Nephron progenitor cell (in vitro differentiated cells): ENCODE measurements around the gene TMEM203.

Experiments
- DNase-seq: peaks from one replicate; pipeline ENCODE4 v3.0.0; 2021
- H3K27ac Mint-ChIP-seq: 2 replicates; pipeline ENCODE4 v1.8.0; 2021; ENCODE audit warnings: mild to moderate bottlenecking, moderate library complexity, mixed read lengths
- H3K27me3 Mint-ChIP-seq: 2 replicates; pipeline ENCODE4 v1.8.0; 2021; ENCODE audit warnings: mild to moderate bottlenecking, low read depth, mixed read lengths; ENCODE audit not compliant: poor library complexity
- H3K36me3 Mint-ChIP-seq: 2 replicates; pipeline ENCODE4 v1.8.0; 2021; ENCODE audit warnings: low read depth, mixed read lengths
- H3K4me1 Mint-ChIP-seq: 2 replicates; pipeline ENCODE4 v1.8.0; 2021; ENCODE audit warnings: mixed read lengths
- H3K4me3 Mint-ChIP-seq: 2 replicates; pipeline ENCODE4 v1.8.0; 2021; ENCODE audit warnings: mild to moderate bottlenecking, moderate library complexity, mixed read lengths
- H3K9me3 Mint-ChIP-seq: 2 replicates; pipeline ENCODE4 v1.8.0; 2021; ENCODE audit warnings: mild to moderate bottlenecking, moderate library complexity, mixed read lengths
- CTCF ChIP-seq: fragments of 200-600 bp; sonication (generic); IDR thresholded peaks from 2 replicates; pipeline ENCODE4 v1.5.0; 2021; ENCODE audit warnings: antibody characterized with exemption

The TMEM203 gene

GRCh38 chr9:137214620-137215019 is 9.2 kb upstream of the TMEM203 start:
- peaks cover 9% of the 10 kb centered on the region for H3K4me1 Mint-ChIP-seq
- no peak overlapping the region for H3K27ac Mint-ChIP-seq
- TF ChIP-seq CTCF: no peak
- H3K27me3 Mint-ChIP-seq: no peaks in the 10 kb centered on the region
- no peak overlapping the region for H3K4me3 Mint-ChIP-seq
- H3K36me3 Mint-ChIP-seq: peaks cover 4% of the 10 kb centered on the region
- DNase-seq: no peak
- no peaks in the 10 kb centered on the region for H3K9me3 Mint-ChIP-seq

- H3K27ac Mint-ChIP-seq: peak overlapping the region; percentile 46
- no peak overlapping the region for H3K4me3 Mint-ChIP-seq
- no peak for DNase-seq
Measured at GRCh38 chr9:137213160-137214060, 8.0 kb upstream of the TMEM203 start.

GRCh38 chr9:137212520-137212919 is 7.1 kb upstream of the TMEM203 start:
- no peaks in the 10 kb centered on the region for H3K27me3 Mint-ChIP-seq
- no peak overlapping the region for H3K4me3 Mint-ChIP-seq
- peaks cover 8% of the 10 kb centered on the region for H3K36me3 Mint-ChIP-seq
- no peak overlapping the region for H3K27ac Mint-ChIP-seq
- TF ChIP-seq CTCF: no peak
- no peak for DNase-seq
- H3K4me1 Mint-ChIP-seq: peaks cover 7% of the 10 kb centered on the region
- H3K9me3 Mint-ChIP-seq: no peaks in the 10 kb centered on the region

More at GRCh38 chr9:137213160-137214060, 8.0 kb upstream of the TMEM203 start:
- Mint-ChIP-seq H3K27me3 (no peaks in the 10 kb centered on the region), H3K4me1 (peaks cover 5% of the 10 kb centered on the region), H3K36me3 (peaks cover 4% of the 10 kb centered on the region), H3K9me3 (no peaks in the 10 kb centered on the region)
- no peak for TF ChIP-seq CTCF

- no peak overlapping the region for H3K27ac Mint-ChIP-seq
- DNase-seq: no peak
- H3K4me3 Mint-ChIP-seq: no peak overlapping the region
- no peak for TF ChIP-seq CTCF
- H3K36me3 Mint-ChIP-seq: peaks cover 14% of the 10 kb centered on the region
- H3K9me3 Mint-ChIP-seq: no peaks in the 10 kb centered on the region
- H3K27me3 Mint-ChIP-seq: no peaks in the 10 kb centered on the region
- peaks cover 12% of the 10 kb centered on the region for H3K4me1 Mint-ChIP-seq
Measured at GRCh38 chr9:137211532-137211931, 6.1 kb upstream of the TMEM203 start.

- H3K27ac Mint-ChIP-seq: peak overlapping the region; percentile 76
- H3K4me3 Mint-ChIP-seq: peak overlapping the region; percentile 96
- no peaks in the 10 kb centered on the region for H3K27me3 Mint-ChIP-seq
- TF ChIP-seq CTCF: no peak
- peaks cover 46% of the 10 kb centered on the region for H3K4me1 Mint-ChIP-seq
- no peaks in the 10 kb centered on the region for H3K9me3 Mint-ChIP-seq
- H3K36me3 Mint-ChIP-seq: peaks cover 10% of the 10 kb centered on the region
- no peak for DNase-seq
Measured at GRCh38 chr9:137206602-137207001, 1.2 kb upstream of the TMEM203 start.

GRCh38 chr9:137204731-137205125 is 720 bp downstream of the TMEM203 start:
- H3K36me3 Mint-ChIP-seq: peaks cover 10% of the 10 kb centered on the region
- no peaks in the 10 kb centered on the region for H3K27me3 Mint-ChIP-seq
- no peak for TF ChIP-seq CTCF
- peak overlapping the region; percentile 85 for H3K27ac Mint-ChIP-seq
- H3K4me3 Mint-ChIP-seq: peak overlapping the region; percentile 96
- H3K4me1 Mint-ChIP-seq: peaks cover 55% of the 10 kb centered on the region
- H3K9me3 Mint-ChIP-seq: no peaks in the 10 kb centered on the region
- no peak for DNase-seq
